Measurements from ENCODE around the gene TRIM42.

Gene TRIM42

DNA sequence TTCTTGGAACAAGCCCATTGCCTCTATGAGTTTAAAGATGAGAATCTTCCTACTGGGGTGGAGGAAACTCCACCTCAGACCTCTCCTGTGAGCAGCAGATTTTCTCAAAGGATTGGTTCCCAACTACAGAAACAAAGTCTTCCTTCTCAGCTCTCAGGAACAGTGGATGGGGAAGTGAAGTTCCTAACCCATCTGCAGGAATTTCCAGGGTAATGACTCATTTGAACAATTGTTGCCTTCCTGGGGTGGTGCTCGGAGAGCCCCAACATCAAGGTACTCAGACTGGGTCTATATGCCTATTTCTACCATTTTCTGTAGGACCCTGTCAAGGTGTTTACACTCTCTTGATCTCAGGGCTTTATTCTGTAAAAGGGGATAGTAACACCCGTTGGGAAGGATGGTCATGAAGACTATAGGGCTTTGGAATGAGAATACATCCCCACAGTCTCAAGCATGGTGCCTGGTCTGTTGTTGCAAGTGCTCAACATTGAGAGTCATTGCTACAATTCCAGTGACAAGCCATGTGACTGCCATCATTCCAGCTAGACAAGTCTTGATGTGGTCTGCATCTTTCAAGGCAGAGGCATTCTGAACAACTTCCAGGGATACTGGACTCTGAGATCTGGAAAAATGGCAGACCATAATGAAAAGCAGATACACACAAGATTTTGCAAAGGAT, 33.0 kb downstream of the TRIM42 start:
- no peak for DNase-seq

DNA sequence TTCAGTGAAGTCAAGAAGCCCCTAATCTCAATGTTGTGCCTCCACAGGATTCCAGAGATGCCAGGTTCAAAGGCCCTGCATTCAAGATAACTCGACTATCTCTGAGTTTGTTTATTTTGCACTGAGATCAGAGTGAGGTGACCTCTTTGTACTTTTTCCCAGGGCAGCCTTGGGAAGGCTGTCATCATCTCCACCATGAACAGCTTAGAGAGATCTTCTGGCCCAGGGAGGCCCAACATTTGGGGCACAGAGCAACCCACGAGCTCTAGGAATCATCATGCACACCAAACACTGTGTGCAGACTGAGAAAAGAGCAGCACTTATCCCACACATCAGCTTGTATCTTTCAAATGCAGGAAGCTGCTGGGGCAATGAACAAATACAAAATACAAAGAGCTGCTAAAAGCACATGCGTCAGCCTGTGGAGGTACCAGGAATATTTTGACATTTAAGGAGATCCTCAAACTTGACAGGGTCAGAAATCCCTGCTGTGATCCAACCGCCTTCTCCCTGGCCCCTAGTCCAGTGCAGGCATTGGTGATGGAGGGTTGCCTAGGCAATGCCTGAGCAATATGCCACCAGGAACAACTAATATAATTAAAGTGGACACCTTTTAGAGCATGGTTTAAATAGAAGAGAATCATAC, 33.6 kb downstream of the TRIM42 start:
- DNase-seq, result no peak

GRCh38 chr3:140712301-140712700, 34.4 kb downstream of the TRIM42 start:
- DNase-seq, result no peak

- DNase-seq, result no peak
Observed at GRCh38 chr3:140715035-140715434, 37.2 kb downstream of the TRIM42 start.

DNA sequence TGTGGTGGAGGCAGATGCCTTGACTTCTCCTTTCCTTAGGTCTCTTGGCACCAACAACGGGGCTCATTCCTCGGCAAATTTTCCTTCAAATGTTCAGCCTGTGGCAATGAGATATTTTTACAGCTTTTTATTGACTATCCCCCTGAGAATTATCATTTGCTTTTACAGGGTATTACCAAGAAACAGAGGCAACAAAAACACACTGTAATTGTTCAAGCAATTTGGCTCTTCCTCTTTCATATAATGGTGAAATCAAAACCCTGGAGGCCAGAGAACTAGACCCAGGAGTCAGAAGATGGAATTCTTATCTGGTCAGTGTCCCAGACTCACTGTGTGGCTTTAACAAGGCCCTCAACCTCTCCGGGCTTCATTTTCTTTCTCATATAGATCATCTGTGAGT, 40.1 kb downstream of the TRIM42 start:
- no peak for DNase-seq

DNA sequence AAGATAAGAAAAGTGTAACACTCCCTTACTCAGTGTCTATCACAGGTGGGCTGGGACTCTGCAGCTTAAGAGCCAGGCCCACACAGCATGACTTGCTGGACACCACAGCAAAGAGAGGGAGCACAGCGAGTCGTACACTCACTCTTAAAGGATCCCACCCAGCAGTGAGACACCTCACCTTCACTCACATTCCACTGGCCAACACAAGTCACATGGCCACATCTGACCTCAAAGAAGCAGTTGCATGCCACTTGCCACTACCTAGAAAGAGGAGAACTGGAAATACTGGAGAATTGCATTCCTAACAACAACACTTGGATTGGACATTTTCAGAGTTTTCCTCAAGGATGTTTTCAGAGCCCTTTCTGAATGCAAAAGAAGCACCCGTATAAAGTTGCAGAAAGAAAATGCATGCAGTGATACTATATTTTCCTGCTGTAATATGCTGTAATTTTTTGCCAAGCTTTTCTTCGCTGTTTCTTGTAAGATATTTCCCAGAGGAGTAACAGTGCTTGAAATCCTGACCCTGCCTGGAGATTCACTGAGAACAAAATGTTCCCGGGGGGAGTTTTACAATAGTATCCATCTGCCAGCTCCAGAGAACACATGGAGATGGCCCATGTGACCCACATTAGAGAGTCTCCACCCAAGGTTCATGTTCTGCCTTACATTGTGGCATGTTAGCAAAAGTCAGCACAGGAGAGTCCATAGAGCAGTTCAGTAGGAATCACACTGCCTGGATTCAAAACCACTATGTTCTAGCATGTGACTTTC, 42.2 kb downstream of the TRIM42 start:
- no peak for DNase-seq

- DNase-seq, result no peak
Observed at GRCh38 chr3:140723576-140723975, 45.7 kb downstream of the TRIM42 start.

- DNase-seq, result no peak
Observed at GRCh38 chr3:140724856-140725812, 47.3 kb downstream of the TRIM42 start.

- no peak for DNase-seq
Observed at GRCh38 chr3:140726066-140726465, 48.2 kb downstream of the TRIM42 start.

GRCh38 chr3:140727886-140728285, 50.0 kb downstream of the TRIM42 start:
- DNase-seq, result no peak

DNA sequence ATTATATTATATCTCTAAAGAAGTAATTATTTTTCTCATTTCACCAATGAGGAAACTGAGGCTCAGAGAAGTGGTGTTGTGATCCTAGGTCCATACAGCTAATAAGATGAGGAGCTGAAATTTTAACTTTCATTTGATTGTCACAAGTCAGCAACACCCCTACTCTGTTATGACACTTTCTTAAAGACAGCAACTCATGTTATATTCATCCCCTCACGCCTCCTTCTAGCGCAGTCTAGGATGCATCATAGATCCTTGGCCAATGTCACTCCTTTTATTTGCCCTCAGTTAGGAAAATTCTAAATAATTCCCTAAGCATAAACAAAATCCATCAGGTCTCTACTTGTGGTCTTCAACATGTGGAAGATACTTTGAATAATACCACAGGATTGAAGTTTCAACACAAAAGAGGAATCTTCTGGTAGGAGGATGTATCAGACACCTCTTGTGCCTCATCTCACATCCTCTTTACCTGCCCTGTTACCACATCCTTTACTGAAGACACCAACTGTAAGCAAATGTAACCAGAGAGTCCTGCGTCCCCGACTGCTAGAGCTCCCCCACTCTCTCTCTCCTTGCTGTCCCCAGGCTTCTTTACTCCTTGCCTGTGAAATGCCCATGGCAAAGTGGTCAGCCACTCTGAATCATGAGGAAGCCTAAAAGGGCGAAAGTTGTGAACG, 53.7 kb downstream of the TRIM42 start:
- no peak for DNase-seq

DNA sequence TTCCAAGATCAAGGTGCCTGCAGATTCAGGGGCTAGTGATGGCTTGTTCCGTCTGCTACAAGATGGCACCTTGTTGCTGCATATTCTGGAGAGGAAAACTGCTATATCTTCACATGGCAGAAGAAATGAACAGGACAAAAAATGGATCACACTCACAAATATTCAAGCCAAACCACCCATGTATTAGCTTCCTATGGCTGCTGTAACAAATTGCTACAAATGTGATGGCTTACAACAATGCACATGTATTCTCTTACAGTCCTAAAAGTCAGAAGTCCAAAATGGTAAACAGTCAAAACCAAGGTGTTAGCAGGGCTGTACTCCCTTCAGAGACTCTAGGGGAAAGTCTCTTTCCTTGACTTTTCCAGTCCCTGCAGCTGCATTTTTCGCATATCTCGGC, 55.8 kb downstream of the TRIM42 start:
- no peak for DNase-seq

GRCh38 chr3:140736863-140737460, 59.1 kb downstream of the TRIM42 start:
- DNase-seq, result no peak

GRCh38 chr3:140742116-140742515, 64.3 kb downstream of the TRIM42 start:
- no peak for DNase-seq

DNA sequence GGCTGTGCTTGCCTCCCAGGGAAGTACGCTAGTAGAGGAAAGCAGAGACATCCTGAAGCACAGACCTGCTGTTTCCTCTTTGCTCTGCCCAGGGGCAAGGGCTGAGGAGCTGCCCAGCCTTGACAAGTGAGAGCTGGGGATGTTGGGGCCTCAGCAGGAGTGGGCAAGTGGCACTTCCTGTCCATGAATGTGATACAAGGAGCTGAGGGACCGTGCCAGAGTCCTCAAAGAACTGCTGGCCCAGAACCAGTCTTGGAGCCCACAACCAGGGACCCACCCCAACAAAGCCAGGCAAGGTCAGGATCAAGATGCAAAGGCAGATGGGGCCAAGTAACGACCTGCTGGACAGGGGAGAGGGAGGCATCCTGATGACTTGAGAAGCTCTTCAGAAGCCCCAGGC, 70.3 kb downstream of the TRIM42 start:
- no peak for DNase-seq

GRCh38 chr3:140748903-140749302, 71.0 kb downstream of the TRIM42 start:
- DNase-seq, result no peak

All from activated CD8-positive, alpha-beta memory T cell treated with anti-CD3 and anti-CD28 coated beads, Interleukin-2, amount 50 U/mL, for 48 hours (primary cell).